NCI-H1417 treated with DMSO at 0.1 percent for 48 hours (cell line): ENCODE data around the gene ZBED4.

Experiments used
- DNase-seq: peaks from one replicate; lab custom pipeline; 2025; lab: John Stamatoyannopoulos, UW

ZBED4 gene

GRCh38 chr22:49918911-49919881, 65.6 kb downstream of the ZBED4 start:
- no peak for DNase-seq

DNA sequence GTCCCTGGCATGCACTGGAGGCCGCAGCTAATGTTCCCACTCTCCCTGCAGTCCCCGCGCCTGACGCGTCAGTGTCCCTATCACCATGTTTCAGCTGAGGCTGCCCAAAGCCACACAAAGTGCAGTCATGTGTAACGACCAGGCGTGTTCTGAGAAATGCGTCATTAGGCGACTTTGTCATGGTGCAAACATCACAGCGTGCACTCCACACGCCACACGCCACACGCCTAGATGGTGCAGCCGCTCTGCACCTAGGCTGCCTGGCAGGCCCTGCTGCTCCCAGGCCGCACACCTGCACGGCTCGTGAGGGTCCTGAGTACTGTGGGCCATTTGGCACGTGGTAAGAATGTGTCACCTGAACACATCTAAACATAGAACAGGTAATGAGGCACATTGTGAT, 67.2 kb downstream of the ZBED4 start:
- DNase-seq, result no peak

- no peak for DNase-seq
These were observed 68.0 kb downstream of the ZBED4 start for GRCh38 chr22:49921508-49922278.

GRCh38 chr22:49922484-49922883, 68.8 kb downstream of the ZBED4 start:
- DNase-seq, result no peak

DNA sequence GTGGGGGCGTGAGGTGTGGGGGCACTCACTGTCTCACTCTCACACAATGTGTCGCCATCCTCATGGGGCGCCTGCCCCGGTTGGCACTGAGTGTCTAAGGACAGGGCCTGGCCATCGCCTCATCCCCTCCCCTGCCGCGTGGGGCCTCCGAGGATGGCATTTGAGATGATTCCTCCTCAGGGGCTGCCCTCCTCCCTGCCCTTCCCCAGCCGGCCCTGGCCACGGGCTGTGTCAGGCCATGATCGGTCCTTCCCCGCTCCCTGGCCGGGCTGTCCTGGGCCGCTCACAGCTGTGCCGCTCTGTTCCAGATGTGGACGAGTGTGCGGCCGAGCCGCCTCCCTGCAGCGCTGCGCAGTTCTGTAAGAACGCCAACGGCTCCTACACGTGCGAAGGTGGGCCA, 69.3 kb downstream of the ZBED4 start:
- DNase-seq, result no peak

DNA sequence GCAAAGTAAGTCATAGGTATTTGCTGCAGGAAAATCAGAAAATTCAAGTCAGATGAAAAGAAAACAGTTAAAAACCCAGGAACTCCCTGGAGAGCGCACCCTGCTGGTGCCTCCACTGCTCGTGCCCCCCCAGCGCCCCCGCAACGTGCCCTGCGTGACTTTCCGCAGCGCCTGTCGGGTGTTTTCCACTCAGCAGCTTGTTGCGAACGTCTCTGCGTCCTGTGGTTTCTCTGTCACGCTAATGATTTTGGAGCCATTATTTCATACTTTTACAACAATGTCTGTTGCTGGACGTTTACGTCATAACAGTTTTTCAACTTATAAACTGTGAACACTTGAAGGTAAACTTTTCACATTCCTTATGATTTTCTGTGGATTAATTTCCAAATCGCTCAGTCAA, 69.8 kb downstream of the ZBED4 start:
- DNase-seq, result no peak

GRCh38 chr22:49924113-49924833, 70.6 kb downstream of the ZBED4 start:
- no peak for DNase-seq

DNA sequence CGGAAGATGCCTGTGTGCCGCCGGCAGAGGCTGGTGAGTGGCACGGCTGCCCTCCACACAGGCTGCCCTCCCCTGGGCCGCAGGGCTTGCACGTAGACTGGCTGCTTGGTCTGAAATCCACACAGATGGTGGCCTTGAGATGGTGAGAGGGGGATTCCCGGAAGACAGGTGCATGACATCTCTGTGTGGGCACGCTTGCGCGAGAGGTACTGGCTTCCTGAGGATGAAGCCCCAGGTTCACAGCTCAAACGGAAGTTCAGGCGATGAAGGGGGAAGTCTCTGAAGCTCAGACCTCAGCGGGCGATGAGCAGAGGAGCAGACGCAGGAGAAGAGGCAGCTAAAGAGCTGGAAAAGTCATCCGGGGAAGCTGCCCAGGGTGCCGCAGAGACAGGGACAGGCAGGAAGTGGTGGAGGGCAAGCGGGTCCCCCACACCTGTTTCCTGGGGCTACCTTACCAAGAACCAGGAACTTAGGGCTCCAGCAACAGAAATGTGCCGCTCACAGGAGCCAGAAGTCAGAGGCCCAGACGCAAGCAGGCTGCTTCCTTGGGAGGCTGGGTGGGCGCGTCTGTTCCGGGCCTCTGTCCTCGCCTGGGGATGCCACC, 72.0 kb downstream of the ZBED4 start:
- no peak for DNase-seq

DNA sequence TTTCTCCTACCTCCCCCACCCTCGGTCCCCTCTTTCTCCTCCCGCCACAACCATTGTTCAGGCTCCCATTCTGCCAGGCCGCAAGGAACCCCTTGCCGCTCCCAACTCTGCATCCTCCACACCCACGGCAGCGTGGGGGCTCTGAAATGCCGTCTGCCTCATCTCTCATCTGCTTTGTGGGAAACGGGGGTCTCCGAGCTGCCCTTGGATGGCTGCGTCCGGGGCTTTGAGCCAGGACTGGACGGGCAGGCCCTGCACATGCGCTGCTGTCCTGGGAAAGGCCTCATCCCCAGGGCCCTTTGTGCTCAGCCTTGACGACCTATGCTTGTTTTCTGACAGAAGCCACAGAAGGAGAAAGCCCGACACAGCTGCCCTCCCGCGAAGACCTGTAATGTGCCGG, 73.3 kb downstream of the ZBED4 start:
- DNase-seq, result no peak

- DNase-seq, result no peak
These were observed 74.0 kb downstream of the ZBED4 start for GRCh38 chr22:49927483-49928184.

DNA sequence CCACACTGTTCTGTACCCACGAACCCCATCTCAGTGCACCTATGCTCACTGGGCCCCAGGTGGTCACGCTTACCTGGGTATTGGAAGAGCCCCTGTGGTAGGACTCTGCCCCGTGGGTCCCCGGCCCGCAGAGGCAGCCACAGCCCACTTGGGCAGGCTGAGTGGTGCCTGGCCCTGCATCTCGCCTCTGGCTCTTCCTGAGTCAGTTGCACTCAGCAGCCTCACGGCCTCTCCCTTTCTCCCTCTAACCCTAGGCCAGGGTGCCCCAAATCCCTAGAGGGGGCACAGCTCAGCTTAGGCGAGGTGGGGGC, 74.5 kb downstream of the ZBED4 start:
- DNase-seq, result no peak

DNA sequence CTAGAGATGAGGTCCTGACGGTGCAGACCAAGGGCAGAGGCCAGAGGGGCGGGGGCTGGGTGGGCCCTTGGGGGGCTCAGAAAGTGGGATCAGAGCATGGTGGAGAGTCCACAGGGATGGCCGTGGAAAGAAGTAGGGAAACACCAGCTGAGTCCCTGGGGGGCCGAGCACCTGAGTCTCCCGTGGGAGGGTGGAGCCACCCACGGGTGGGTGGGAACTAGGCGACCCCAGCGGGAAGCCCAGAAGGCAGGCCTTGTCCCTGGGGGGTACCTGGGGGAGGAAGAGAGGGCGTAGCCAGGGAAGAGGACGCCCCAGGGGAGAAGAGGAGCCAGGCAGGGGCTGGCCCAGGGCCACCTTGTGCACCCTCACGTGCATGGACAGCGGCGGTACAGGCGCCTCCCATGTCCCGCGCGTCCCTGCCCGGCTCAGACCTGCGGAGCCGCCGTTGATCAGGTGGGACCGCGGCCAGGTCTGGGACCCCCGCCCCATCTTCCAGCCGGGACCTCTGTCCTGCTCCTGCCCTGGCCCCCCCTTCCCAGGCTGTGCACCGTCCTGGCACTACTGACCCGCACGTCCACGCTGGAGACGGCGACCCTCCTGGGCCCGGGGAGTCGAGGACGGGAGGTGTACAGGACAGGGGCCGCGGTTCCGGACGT, 75.0 kb downstream of the ZBED4 start:
- DNase-seq, result no peak

DNA sequence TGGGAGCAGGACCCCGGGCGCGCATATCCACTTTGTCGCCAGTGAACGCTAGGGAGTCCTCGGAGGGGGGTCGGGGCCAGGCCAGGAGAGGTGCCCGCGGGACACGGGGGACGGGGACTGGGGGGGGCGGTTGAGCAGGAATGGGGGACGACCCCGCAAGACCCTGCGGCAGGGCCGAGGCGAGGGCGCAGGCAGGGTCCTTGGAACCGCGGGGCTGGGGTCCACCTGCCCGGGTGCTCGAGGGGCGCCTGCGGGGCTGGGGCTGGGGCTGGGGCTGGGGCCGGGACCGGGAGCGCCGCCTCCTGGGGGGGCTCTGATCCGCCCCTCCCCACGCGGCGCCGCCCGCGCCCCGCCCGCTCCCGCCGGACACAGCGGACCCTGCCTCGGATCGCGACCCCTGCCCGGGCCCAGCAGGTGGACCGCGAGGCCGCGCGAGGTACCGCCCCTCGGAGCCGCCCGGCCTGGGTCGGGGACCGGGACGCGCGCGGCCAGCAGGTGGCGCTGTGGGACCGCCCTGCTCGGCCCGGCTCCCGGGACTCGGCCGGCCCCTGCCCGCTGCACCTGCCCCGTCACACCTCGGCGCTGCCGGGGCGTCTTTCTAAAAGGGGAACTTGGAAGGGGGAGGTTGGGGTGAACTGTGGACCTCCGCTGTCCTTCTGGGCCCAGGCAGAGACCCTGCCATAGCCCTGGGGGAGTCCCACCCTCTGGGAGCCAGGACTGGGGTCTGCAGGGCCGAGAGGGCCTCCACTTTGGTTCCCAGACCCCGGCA, 75.8 kb downstream of the ZBED4 start:
- no peak for DNase-seq

DNA sequence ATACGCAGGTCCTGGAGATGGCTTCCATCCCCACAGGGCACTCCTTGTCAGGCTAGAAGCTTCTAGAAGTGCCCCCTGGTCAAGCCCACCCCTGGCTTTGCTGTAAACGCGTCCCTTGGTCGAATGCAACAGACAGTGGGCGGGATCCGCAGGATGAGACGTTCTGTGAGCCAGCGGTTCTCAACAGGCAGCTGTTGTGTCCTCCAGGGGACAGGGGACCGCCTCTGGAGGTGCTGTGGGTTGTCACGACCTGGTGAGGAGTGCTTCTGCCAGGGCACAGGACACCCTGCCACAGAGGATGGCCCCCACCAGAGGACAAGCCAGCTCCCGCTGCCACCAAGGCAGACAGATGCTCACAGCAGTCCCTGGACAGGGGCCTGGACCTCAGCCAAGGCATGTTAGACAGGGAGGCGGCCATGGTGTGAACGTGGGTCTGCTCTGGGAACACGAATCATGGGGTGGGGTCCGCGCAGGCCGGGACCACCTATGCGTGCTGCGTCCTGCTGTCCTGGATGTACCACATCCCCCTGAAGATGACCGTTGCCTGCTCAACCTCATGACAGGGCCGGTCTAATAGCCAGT, 76.4 kb downstream of the ZBED4 start:
- DNase-seq, result no peak

GRCh38 chr22:49930596-49931412, 77.2 kb downstream of the ZBED4 start:
- DNase-seq, result no peak

DNA sequence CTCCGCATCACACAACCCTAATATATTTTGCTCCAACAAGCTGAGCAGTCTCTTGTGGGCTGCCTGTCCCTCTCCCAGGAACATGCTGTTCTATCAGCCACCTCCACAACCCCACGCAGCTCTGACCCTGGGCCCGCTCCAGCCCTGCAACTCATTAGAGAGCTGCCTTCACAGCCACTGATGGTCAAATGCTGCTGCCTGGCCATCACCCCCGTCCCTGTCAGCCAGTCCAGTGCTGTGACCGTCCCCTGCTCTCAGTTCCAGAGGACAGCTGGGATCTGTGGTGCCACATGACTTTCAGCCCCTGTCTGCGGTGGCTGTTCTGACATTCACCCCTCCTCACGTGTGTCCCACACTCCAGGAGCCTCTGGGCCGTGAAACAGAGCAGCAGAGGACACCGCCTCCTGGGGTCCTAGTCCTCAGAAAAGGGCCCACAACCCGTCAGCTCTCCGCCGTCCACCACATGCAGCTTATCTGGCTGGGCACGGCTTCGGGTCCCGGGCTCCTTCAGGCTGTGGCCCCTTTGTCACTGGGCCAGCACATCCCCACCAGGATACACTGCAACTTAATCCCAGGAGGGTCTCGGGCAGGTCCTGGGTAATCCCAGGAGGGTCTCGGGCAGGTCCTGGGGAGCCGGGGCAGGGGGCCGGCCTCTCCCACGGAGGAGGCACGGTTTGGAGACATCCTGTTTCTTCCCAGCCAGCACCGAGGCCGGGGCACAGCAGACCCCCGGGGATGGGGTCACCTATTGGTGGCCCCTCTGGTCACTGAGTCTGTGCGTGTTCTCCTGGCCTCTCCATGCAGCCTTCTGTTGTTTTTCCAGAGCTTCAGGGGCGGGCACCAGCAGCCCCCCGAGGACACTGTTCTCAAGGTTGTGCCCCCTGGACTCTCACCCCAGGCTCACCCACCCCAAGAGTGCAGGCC, 79.9 kb downstream of the ZBED4 start:
- DNase-seq, result no peak

DNA sequence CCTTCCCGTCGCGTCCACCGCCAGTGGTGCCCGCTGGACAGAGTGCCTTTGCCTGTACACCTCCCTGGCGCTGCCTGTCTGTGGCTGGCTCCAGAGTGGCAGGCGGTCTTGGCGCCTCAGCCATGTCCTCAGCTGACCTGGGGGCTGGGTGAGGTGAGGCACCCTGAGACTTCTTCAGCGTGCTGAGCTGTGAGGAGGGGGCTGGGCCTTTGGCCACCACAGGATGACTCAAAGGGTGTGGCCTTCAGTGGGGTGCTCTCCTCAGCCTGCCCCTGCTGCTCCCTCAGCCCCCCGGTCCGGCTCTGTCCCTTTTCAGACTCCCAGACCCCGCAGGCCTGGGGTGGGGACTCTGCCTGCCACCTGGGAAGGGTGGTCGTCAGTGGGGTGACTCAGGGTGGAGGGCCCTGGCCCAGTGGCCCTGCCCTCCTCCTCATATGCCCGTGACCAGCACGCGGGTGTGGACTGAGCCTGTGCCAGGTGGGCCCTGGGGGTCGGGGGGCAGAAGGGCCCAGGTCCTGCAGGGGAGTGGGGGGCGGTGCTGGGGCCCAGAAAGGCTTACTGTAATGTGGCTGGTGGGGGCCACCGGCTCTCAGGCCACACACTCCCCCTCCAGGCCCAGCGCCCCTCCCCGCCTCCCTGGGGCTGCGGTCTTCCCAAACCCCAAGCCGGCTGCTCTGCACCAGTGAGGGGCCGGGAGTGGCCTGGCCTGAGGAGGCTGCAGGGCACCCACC, 80.7 kb downstream of the ZBED4 start:
- DNase-seq, result no peak
